GM21529 (cell line): ENCODE data around the gene HLA-DPA1.

Experiments
- ATAC-seq: cut with Tn5 transposase; IDR thresholded peaks from one replicate; pipeline ENCODE4 v1.9.1; 2021; ENCODE audit not compliant: unreplicated experiment

HLA-DPA1 gene

DNA sequence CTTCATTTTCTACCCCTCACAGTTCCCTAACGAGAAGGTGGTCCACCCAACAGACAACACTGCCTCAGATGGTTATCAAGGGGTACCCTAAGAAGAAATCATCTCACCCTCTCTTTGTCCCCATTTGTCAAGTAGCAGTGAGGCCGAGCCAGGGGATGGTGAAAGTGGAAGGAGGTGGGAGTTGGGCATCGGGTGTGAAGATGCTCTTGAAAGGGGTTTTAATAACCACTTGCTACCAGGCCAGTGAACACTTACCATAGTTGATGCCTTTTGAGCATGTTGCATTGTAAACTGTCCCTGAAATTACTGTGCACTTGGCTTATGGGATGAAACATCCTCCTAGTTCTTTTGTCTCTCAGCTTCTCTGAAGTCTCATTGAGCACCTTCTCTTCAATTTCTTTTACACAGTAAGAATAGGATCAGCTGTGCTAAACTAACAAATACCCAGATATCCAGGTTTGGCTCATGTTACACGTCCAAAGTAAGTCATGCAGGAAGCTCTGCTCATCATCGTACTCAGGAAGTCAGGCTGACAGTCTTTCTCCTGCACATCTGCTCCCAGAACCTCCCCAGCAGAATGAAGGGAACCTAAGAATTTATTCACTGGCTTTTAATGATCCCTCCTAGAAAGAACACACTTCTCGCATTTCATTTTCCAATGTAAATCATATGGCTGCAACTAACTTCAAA lies 15.6 kb upstream of the HLA-DPA1 start:
- no peak for ATAC-seq

DNA sequence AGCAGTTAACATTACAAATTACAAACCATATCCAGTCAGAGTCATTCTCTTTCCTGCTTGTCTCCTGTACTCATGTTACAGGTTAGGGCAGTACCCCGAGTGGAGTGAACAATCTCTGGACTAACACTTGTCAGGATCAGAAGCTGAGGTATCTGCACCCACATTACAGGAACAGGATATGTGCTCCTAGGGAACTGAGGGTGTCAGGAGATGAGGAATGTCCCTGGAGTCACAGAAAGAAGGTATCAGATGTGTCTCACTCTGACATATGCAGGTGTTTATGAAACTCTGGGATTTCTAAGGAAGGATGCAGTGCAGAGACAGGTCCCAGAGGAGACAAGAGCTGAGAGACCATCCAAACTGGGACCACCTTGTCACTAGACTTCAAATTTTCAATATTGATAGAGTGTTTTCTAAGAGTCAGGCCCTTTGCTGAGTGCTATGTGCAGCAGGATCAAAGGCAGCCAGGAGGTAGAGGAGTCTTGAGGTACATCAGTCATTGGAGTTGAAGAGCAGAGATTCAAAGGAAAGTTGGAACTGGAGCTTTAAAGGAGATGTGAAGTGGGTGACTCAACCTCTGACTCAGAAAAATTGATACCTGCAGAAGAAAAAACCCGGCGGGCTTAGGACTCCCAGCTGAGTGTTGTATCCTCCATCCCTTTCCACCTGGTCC lies 14.9 kb upstream of the HLA-DPA1 start:
- no peak for ATAC-seq

DNA sequence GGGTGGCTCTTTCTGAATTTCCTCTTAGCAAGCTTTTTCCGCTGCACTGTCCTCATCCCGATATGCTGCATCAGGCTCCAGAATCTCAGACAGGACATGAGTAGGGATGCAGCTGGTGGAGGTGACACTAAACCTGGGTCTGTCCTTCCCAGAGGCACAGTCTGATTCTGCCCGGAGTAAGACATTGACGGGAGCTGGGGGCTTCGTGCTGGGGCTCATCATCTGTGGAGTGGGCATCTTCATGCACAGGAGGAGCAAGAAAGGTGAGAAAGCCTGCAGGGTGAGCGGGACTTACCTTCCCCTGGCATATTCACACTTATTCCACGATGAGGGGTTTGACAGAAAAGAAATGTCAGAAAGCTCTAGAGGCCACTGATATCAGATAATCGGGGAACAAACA lies 12.2 kb upstream of the HLA-DPA1 start:
- ATAC-seq = no peak

DNA sequence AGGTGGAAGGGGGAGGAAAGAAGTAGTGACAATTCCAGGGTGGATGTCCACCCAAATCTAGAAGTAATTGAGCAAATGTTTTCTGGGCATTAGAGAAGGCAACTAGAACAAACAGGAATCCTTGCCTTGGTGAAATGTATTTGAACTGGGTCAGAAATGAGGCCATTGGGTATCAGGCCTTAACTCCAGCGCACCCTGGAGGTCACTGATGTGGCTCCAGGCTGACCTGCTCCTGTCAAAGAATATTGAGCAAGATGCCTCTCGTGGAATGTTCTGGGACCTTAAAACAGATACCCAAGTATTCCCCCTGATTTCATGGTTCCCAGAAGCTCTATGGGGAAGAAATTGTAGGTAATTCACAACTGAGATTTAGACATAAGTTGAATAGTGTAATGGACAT lies 9.3 kb upstream of the HLA-DPA1 start:
- ATAC-seq = no peak

DNA sequence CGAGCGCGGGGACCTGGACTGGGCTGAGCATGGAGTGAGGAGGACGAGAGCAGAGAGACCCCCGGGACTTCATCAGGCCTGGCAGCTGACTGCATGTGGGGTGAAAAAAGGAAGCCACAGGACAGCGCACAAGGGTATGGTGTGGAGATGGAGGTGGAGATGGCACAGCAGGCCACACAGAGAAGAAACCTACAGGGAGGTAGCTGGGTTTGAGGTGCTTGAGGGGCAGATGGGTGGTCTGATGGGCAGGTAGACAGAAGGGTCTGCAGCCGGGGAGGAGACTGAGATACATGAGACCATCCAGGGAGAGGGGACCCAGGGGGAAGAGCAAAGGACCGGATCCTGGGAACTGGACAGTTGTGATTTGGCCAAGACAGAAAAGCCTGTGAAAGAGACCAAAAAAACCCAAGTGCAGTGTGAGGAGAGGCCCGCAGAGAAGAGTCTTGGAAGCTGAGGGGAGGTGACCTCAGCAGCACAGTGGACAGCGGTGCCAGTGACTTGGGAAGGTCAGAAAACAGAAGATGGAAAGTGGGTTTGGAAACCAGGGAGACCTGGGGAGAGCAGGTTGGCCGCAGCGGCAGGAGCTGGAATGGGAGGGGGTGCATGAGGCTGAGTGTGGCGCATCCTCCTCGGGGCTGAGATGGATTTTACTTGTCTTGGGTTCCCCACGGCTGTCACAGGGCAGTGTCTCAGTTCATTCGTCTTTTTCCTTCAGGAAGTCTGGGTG lies 7.8 kb upstream of the HLA-DPA1 start:
- ATAC-seq = no peak

DNA sequence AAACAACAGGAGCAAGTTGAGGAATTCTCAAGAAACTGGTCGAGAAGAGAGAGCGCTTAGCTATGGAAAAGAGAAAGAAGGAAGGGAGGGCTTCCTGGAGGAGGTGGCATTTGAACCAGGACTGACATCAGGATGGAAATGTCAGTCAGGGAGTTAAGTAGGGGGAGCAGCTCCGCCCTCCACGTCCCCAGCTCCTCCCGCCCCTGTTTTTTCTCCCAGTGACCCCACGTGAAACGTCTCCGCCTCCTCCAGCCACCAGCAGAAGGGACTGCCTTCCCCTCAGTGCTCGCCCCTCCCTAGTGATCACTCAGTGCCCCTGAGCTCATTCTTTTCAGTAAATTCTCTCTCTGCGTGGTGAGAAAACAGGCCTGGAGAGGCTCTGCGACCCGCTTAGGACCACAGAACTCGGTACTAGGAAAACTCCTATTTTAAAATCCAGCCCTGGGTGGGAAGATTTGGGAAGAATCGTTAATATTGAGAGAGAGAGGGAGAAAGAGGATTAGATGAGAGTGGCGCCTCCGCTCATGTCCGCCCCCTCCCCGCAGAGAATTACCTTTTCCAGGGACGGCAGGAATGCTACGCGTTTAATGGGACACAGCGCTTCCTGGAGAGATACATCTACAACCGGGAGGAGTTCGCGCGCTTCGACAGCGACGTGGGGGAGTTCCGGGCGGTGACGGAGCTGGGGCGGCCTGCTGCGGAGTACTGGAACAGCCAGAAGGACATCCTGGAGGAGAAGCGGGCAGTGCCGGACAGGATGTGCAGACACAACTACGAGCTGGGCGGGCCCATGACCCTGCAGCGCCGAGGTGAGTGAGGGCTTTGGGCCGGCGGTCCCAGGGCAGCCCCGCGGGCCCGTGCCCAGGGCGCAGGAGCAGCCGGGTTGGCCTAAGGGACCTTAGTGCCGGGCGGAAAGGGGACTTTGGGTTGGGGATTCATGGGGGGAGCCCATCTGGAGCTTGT lies 7.0 kb upstream of the HLA-DPA1 start:
- no peak for ATAC-seq

DNA sequence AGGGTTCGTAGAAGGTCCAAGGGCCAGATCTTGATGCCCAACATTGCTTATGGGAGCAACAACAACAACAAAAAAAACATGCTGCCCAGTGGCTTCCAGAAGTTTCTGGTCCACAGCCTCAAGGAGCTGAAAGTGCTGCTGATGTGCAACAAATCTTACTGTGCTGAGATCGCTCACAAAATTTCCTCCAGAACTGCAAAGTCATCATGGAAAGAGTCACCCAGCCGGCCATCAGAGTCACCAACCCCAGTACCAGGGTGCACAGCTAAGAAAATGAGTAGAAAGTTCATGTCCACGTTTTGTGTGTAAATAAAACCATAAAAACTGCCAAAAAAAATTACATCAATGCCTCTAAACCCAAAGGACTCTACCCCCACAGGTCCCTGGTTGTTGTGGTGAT lies 6.1 kb upstream of the HLA-DPA1 start:
- ATAC-seq = no peak

DNA sequence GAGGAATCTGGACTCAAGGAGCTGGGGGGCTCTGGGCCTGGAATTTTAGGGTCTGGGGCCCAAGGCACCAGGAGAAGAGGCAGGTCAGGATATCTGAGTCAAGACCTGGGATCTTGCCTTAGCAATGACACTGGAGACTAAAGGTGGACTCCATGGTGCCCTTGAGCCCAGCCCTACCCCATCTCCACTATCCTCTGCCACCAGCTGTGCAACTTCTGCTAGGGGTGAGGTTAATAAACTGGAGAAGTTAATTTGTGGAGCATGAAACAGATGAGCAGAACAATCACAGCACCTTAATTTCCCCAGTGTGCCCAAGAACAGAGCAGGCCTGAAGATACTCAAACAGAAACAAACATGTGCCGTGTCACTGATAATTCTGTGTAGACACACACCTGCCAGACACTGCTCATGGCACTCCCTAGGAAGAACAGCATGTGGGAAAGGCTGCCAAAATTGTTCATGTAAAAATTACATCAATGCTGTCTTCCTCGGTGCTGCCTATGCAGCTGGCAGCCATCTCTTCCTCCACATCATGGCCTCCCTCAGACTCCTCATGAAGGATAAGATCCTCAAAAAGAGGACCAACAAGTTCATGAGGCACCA lies 5.6 kb upstream of the HLA-DPA1 start:
- ATAC-seq = no peak

DNA sequence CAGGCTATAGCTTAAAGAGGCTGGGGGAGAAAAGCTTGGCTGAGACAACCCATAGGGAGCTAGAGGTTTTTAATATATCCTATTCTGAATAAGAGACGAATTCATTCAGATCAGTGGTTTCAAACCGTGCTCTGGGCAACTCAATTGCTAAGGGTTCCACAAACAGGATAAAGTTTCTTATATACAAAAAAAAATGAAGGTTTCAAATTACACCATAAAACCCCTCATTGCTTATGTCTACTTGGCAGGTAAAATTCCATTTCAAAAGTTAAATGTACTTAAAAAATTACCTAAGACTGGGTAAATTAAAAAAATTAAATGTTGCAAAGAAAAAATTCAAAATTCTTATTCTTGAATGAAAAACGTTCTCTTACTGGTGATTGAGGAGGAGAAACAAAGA lies 5.0 kb upstream of the HLA-DPA1 start:
- no peak for ATAC-seq

DNA sequence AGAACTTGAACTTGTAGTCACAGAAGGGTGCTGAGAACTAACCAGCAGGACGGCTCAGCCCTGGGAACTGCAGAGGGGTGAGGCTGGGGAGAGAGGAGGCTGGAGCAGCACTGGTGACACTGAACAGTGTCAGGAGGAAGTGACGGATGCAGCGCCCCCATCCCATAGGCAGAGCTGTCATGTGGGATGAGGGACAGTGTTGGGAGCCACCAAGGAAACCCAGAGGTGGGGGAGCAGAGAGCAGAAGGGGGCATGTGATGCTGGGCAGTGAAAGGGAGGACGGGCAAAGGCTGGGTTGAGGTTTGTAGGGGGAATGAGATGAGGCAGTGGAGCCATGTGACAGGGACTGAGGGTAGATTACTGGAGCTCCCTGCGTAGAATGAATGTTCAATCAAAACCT lies 4.5 kb upstream of the HLA-DPA1 start:
- no peak for ATAC-seq

DNA sequence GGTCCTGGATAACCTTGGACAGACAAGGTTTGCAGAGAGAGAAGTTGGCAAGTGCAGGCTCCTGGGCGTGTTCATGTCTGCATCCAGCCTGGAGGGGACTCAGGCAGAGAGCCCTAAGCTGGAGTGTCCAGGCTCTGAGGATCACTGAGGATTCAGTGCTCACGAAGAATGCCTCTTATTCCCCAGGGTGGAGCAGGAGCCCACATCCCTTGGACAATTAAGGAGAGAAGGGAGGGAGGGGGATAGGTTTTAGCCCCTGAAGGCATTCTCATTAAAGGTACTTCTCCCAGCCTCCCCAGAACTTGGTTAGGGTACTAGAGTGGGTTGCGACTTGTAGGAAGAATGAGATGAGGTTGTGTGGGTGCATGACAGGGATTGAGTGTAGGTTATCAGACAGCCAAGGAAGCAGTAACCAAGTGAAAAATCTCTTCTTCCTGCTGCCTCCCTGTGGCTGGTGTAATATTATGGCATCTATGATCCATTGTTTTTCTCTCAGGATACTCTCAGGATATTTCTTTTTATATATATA lies 3.0 kb upstream of the HLA-DPA1 start:
- ATAC-seq = no peak

DNA sequence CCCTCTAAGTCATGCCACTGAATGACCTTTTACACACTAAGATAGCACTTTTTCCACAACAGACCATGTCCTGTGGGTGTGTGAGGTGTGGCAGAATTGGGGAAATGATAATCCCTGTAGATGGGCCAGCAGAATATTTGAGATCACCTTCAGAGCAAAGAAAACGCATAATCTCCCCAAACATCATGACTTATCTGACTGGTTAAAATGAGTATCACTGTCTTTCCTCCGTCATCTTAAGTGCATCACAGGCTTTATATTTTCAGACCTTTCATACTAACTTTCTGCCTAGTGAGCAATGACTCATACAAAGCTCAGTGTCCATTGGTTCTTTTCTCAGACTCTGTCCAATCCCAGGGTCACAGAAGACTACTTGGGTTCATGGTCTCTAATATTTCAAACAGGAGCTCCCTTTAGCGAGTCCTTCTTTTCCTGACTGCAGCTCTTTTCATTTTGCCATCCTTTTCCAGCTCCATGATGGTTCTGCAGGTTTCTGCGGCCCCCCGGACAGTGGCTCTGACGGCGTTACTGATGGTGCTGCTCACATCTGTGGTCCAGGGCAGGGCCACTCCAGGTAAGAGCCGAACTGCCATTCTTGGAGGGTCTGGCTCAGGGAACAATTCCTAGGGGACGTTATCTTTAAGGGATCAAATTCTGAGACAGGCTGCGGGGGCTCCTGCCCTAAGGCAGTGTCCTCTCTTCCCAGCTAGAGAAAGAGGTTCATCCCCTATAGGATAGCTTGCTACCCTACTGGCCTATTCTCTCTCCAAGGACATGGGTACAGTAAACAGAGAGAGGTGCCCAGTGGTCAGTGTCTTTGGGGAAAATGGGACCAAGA lies 2.3 kb upstream of the HLA-DPA1 start, which contains the start of gene HLA-DPB1:
TSS of gene HLA-DPB1 (plus strand) at position 423 of the 838 bp plus-strand sequence. CDS start at position 475, 52 bp downstream.
- ATAC-seq = peak; percentile 58

DNA sequence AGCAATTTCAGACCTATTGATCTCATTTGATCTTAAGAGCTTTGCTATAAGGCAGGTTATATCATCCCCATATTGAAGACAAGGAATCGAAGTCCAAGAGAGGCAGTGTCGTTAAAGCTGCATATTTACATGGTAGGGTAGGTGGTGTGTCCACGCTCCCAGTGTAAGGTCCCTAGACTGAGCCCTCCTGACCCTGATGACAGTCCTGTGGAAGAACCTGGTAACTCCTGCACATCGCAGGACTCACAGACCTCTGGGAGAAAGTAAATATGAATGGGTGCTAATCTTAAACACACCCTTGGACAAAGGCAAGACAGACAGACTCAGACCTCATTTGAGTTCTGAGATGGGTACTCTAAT lies 1.7 kb upstream of the HLA-DPA1 start:
- ATAC-seq = peak; percentile 3

DNA sequence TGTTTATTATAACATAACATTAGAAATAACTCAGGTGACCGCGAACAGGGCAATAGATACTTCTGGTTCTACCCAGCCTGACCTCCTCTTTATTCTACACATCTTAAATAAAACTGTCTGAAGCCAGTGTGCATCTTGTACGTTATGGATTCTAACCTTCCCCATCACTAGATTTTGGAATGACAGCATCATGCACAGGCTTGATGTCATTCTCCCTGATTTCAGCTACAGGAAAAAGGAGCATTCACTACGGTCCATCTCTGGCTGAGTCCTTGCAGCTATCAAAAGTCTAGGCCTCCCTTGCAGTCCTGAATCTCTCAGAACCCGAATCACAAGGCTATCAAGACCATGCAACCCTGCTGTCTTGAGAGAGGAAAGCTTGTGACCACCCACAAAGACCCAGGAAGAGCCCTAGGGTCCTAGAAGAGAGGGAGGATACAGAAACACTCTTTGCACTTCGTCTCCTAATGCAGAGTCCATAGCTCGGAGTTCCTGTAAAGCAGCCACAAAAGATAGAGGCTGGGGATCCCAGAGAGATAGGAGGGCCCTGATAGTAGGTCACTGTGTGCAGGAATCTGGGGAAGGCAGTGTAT lies 845 bp downstream of the HLA-DPA1 start:
- no peak for ATAC-seq

DNA sequence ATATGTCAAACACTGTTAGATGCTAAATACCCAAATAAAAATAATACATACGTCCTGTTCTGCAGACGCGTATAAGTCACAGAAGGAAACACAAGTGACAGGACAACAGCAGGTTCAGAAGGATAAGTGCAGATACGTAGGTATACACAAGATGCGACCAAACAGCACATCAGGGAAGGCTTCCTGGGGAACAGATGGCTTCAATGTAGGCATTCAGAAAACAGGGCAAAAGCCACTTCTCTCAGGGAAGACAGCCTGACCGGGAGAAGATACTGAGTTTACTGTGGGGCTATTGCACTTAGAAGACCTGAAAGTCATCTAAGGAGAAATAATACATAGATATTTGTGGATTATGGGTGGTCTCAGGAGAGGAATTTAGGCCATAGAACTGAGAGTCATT lies 1.9 kb downstream of the HLA-DPA1 start:
- ATAC-seq = no peak

DNA sequence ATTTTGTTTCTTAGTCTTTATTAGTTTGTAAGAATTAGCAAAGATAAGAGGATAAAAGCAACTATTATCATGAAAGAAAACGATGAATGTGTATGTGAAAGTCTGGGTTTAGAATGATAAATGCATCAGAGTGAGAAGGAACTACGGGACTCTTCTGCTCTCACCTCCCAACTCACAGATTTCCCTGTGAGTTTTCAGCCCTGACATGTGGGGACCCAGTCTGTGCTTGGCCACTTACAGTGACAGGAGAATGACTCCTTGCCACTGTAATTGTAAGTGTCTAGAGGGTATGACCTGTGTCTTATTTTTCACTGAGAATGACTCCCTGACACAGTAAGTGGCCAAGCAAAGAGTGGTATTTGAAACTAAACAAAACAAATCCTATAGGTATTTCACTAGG lies 2.5 kb downstream of the HLA-DPA1 start:
- ATAC-seq = no peak

DNA sequence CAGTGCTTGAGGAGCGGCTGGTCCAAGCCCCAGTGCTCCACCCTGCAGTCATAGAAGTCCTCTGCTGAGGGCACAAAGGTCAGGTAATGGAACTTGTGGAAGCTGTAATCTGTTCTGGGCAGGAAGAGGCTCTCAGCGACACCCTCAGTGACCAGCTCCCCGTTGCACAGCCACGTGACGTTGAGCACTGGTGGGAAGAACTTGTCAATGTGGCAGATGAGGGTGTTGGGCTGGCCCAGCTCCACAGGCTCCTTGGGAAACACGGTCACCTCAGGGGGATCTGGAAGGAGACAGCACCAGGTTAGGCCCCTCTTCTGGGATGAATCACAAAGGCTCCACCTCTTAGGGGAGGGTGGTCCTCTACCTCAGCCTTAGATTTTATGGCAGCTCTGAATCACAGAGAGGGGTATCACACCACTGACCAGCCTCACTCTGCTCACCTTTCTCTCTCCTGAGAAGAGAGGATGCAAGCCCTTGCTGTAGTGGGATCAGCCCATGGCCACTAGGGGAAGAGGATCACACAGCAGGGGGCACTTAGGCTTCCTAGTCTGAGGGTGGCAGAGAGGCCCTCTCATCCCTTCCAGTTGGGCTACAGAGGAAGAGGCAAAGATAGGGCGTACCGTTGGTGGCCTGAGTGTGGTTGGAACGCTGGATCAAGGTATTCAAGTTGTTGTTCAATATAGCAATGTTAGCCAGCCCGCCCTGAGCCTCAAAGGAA lies 4.3 kb downstream of the HLA-DPA1 start:
- no peak for ATAC-seq

DNA sequence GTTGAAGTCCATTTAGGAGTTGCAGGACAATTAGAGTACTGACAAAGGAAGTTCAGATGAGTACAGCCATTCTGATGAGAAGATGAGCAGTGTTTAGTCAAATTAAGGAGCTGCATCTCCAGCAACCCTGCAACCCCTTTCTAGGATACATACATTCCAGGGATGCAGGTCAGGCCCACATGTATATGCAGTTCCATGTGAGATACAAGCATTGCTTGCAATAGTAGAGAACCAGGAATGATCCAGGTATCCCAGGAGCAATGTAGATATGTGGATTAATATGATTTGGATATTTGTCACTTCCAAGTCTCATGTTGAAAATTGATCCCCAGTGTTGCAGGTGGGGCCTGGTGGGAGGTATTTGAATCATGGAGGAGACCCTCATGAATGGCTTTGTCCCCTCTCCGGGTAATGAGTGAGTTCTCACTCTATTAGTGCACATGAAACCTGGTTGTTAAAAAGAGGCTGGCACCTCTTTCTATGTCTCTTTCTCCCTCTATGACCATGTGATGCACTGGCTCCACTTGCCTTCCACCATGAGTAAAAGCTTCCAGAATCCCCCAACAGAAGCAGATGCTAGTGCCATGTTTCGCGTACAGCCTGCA lies 6.4 kb downstream of the HLA-DPA1 start:
- no peak for ATAC-seq
